Trophoblast cell (in vitro differentiated cells and primary cell): Measurements from ENCODE around the gene TEAD1.
A peak's percentile ranks its signal among the peaks of the same experiment; 100 is the strongest.

Experiments used
- DNase-seq, 2 donors: peaks; one replicate each; pipeline ENCODE4 v3.0.0-alpha.2; 2016
- H2AFZ ChIP-seq: 2 replicates; pipeline ENCODE4 v1.6.1; 2013; ENCODE audit warnings: low read length, moderate library complexity, mild to moderate bottlenecking; ENCODE audit not compliant: insufficient read depth, poor library complexity
- H2AK5ac ChIP-seq: 2 replicates; pipeline ENCODE4 v1.6.1; 2013; ENCODE audit warnings: mild to moderate bottlenecking, low read length
- H2BK120ac ChIP-seq: 2 replicates; pipeline ENCODE4 v1.6.1; 2013; ENCODE audit warnings: low read length, mild to moderate bottlenecking, moderate library complexity; ENCODE audit not compliant: insufficient read depth, poor library complexity
- H2BK12ac ChIP-seq: 2 replicates; pipeline ENCODE4 v1.6.1; 2013; ENCODE audit warnings: mild to moderate bottlenecking, low read length, moderate library complexity
- H2BK5ac ChIP-seq: 2 replicates; pipeline ENCODE4 v1.6.1; 2013; ENCODE audit warnings: low read length, low read depth, moderate library complexity, mild to moderate bottlenecking; ENCODE audit not compliant: poor library complexity
- H3K14ac ChIP-seq: 2 replicates; pipeline ENCODE4 v1.6.1; 2013; ENCODE audit warnings: mild to moderate bottlenecking, low read length
- H3K18ac ChIP-seq: 2 replicates; pipeline ENCODE4 v1.6.1; 2013; ENCODE audit warnings: mild to moderate bottlenecking, low read length
- H3K23ac ChIP-seq: 2 replicates; pipeline ENCODE4 v1.6.1; 2013; ENCODE audit warnings: low read length
- H3K27ac ChIP-seq: 2 replicates; pipeline ENCODE4 v1.5.1; 2013; ENCODE audit warnings: low read depth, mild to moderate bottlenecking, inconsistent platforms, low read length, moderate library complexity
- H3K27me3 ChIP-seq: 2 replicates; pipeline ENCODE4 v1.6.1; 2013; ENCODE audit warnings: inconsistent platforms, mild to moderate bottlenecking, low read length, moderate library complexity; ENCODE audit not compliant: insufficient read depth
- H3K36me3 ChIP-seq, 2 experiments: 1 replicate in 1 of 2; 2 replicates in 1 of 2; pipeline ENCODE4 v1.6.1; 2013; ENCODE audit warnings: low read length in 2 of 2, mild to moderate bottlenecking in 2 of 2, moderate library complexity in 1 of 2; ENCODE audit not compliant: insufficient read depth in 2 of 2, control insufficient read depth in 1 of 2
- H3K4ac ChIP-seq: 2 replicates; pipeline ENCODE4 v1.6.1; 2013; ENCODE audit warnings: low read depth, mild to moderate bottlenecking, low read length, moderate library complexity
- H3K4me1 ChIP-seq, 2 experiments: 1 replicate in 1 of 2; 2 replicates in 1 of 2; pipeline ENCODE4 v1.6.1; 2013; ENCODE audit warnings: low read length in 2 of 2, mild to moderate bottlenecking in 2 of 2, moderate library complexity in 1 of 2; ENCODE audit not compliant: insufficient read depth in 2 of 2, control insufficient read depth in 1 of 2
- H3K4me2 ChIP-seq: 2 replicates; pipeline ENCODE4 v1.6.1; 2013; ENCODE audit warnings: inconsistent platforms, mild to moderate bottlenecking, low read length, moderate library complexity
- H3K4me3 ChIP-seq: 2 replicates; pipeline ENCODE4 v1.5.1; 2013; ENCODE audit warnings: mild to moderate bottlenecking, low read depth, low read length, inconsistent platforms
- H3K79me1 ChIP-seq: one replicate; pipeline ENCODE4 v1.6.1; 2013; ENCODE audit warnings: low read length
- H3K79me2 ChIP-seq: 2 replicates; pipeline ENCODE4 v1.6.1; 2013; ENCODE audit warnings: low read length, mild to moderate bottlenecking; ENCODE audit not compliant: control insufficient read depth, insufficient read depth, poor library complexity
- H3K9ac ChIP-seq: 2 replicates; pipeline ENCODE4 v1.6.1; 2013; ENCODE audit warnings: mild to moderate bottlenecking, low read length
- H3K9me3 ChIP-seq: 2 replicates; pipeline ENCODE4 v1.6.1; 2013; ENCODE audit warnings: low read depth, mild to moderate bottlenecking, control low read depth, inconsistent platforms, low read length; ENCODE audit not compliant: insufficient read depth
- H4K12ac ChIP-seq: 2 replicates; pipeline ENCODE4 v1.6.1; 2013; ENCODE audit warnings: low read depth, mild to moderate bottlenecking, low read length, moderate library complexity
- H4K8ac ChIP-seq: 2 replicates; pipeline ENCODE4 v1.6.1; 2013; ENCODE audit warnings: low read depth, mild to moderate bottlenecking, low read length, moderate library complexity
- H4K91ac ChIP-seq: one replicate; pipeline ENCODE4 v1.6.1; 2013; ENCODE audit warnings: low read depth, mild to moderate bottlenecking, low read length, moderate library complexity
- WGBS: extraction: QIAGEN DNeasy Blood & Tissue Kit; methylation state at CpG from one replicate; pipeline ENCODE4 v1.1.7; 2013; ENCODE audit warnings: missing lambda C conversion rate; ENCODE audit not compliant: insufficient read length, insufficient coverage; ENCODE audit errors: extremely low coverage; 5-methylcytosine and 5-hydroxymethylcytosine counted together

TEAD1 gene

DNA sequence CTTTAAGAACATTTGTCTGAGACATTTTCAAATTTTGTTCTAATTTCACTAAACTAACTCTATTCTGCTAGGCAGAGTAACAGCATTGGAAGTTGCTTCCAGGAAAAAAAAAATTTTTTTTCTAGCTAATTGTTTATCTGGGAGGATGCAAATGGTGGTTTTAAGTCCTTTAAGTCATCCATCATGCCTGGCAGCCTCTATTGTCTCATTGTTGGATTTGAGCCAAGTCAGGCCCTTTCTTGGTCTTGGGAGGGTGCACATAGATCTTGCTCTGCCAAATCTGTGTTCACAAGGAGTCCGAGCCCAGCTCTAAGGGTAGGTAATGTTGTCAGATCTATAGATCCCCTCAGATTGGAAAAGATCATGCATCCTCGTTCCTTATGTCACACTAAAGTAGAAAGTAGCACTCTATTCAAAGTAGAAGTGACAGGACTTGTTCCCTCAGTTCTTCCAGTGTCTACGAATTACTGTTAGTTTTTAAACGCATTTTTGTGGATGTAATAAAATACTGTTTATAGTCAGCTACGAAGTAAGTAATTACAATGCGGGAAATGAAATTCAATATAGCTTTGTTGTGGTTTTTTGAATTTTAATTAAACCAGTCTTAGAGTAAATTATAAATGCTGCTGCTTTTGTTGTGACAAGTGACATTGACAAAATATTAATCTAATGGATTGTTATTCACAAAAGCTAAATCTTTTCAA is 168.9 kb downstream of the TEAD1 start:
- no peak overlapping the region for H3K18ac ChIP-seq
- H3K9me3 ChIP-seq, result no peaks in the 10 kb centered on the region
- peaks cover 15 to 31% of the 10 kb centered on the region in 2 experiments for H3K4me1 ChIP-seq
- no peak overlapping the region for H2AK5ac ChIP-seq
- H4K8ac ChIP-seq, result no peak overlapping the region
- H2AFZ ChIP-seq, result no peak overlapping the region
- peaks cover 2% of the 10 kb centered on the region for H3K79me1 ChIP-seq
- DNase-seq, result no peak
- H4K91ac ChIP-seq, result no peak overlapping the region
- H3K23ac ChIP-seq, result no peak overlapping the region
- H2BK5ac ChIP-seq, result no peak overlapping the region
- H3K4me2 ChIP-seq, result no peak overlapping the region
- H3K36me3 ChIP-seq, result no peaks in the 10 kb centered on the region
- peaks cover 15% of the 10 kb centered on the region for H3K79me2 ChIP-seq
- H2BK12ac ChIP-seq, result no peak overlapping the region
- H3K14ac ChIP-seq, result no peak overlapping the region
- H2BK120ac ChIP-seq, result no peak overlapping the region
- WGBS, result no CpG with 5 or more reads among the region's 6 CpGs
- no peak overlapping the region for H3K9ac ChIP-seq
- H3K4me3 ChIP-seq, result no peak overlapping the region
- peak overlapping the region; percentile 72 for H3K4ac ChIP-seq
- no peak overlapping the region for H3K27ac ChIP-seq
- H4K12ac ChIP-seq, result no peak overlapping the region
- H3K27me3 ChIP-seq, result no peaks in the 10 kb centered on the region

DNA sequence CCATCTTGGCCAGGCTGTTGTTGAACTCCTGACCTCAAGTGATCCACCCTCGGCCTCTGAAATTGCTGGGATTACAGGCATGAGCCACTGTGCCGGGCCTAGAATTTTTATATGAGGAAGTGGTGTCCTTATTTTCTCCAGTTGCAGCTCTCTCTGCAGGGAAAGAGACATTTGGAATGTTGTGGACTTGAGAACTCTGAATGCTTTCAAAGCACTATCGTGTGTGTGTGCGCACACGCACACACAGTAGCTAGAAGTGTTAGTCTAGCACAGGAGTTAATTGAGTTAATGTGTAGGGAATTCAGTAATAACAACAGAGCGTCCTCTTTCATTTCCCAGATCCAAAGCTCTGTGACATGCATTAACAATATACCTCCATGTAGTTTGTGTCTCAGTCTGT is 170.9 kb downstream of the TEAD1 start:
- Histone ChIP-seq H4K12ac (no peak overlapping the region), H3K18ac (no peak overlapping the region), H3K36me3 (no peaks in the 10 kb centered on the region), H2AFZ (no peak overlapping the region), H2BK5ac (no peak overlapping the region), H4K91ac (no peak overlapping the region), H3K9me3 (no peaks in the 10 kb centered on the region), H3K14ac (no peak overlapping the region), H2BK120ac (no peak overlapping the region), H3K4ac (peak overlapping the region; percentile 37), H3K4me1 (peaks cover 15 to 32% of the 10 kb centered on the region in 2 experiments), H3K23ac (no peak overlapping the region), H3K79me2 (peaks cover 11% of the 10 kb centered on the region), H3K4me2 (no peak overlapping the region), H4K8ac (no peak overlapping the region), H2AK5ac (no peak overlapping the region), H3K27me3 (no peaks in the 10 kb centered on the region), H3K9ac (no peak overlapping the region), H3K79me1 (peaks cover 2% of the 10 kb centered on the region), H3K4me3 (no peak overlapping the region), H2BK12ac (no peak overlapping the region), H3K27ac (no peak overlapping the region)
- no CpG with 5 or more reads among the region's 6 CpGs for WGBS
- DNase-seq, result no peak

DNA sequence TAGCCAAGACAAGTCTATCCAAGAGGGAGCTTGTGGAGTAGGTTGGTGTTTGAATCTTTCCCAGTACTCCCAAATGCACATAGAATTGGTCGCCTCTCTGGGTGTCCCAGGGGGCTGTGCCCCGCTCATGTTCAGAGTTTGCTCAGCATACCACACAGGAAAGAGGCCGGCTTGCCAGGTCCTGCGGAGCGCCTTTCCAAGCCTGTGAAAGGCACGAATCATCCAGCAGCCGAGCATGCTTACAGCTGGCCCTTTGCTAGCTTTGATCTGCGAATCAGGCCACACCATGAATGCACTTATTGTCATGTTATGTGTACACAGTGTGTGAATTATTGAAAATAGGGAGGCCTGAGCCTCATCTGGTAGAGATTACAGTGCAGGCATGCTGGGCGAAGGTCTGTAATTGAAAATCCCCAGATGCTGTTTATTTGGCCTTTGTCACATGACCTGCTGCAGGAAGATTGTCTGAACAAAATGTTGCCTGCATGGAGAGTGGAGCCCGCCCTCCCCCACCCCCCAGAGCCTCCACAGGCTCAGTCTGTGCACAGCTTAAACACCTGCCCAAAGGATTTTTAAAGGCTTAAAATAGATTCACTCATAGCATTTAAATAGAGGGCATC is 171.6 kb downstream of the TEAD1 start:
- H4K8ac ChIP-seq, result no peak overlapping the region
- H2BK120ac ChIP-seq, result no peak overlapping the region
- DNase-seq, result no peak
- no peaks in the 10 kb centered on the region for H3K9me3 ChIP-seq
- no peaks in the 10 kb centered on the region for H3K36me3 ChIP-seq
- H2AFZ ChIP-seq, result no peak overlapping the region
- H3K14ac ChIP-seq, result no peak overlapping the region
- H4K12ac ChIP-seq, result no peak overlapping the region
- peaks cover 12 to 29% of the 10 kb centered on the region in 2 experiments for H3K4me1 ChIP-seq
- no CpG with 5 or more reads among the region's 10 CpGs for WGBS
- H3K4me3 ChIP-seq, result no peak overlapping the region
- no peak overlapping the region for H3K23ac ChIP-seq
- no peaks in the 10 kb centered on the region for H3K27me3 ChIP-seq
- H3K79me1 ChIP-seq, result peaks cover 2% of the 10 kb centered on the region
- no peak overlapping the region for H4K91ac ChIP-seq
- H3K4me2 ChIP-seq, result no peak overlapping the region
- H2AK5ac ChIP-seq, result no peak overlapping the region
- no peak overlapping the region for H3K27ac ChIP-seq
- peaks cover 11% of the 10 kb centered on the region for H3K79me2 ChIP-seq
- no peak overlapping the region for H3K18ac ChIP-seq
- no peak overlapping the region for H2BK12ac ChIP-seq
- H2BK5ac ChIP-seq, result no peak overlapping the region
- no peak overlapping the region for H3K9ac ChIP-seq
- H3K4ac ChIP-seq, result peak overlapping the region; percentile 18

DNA sequence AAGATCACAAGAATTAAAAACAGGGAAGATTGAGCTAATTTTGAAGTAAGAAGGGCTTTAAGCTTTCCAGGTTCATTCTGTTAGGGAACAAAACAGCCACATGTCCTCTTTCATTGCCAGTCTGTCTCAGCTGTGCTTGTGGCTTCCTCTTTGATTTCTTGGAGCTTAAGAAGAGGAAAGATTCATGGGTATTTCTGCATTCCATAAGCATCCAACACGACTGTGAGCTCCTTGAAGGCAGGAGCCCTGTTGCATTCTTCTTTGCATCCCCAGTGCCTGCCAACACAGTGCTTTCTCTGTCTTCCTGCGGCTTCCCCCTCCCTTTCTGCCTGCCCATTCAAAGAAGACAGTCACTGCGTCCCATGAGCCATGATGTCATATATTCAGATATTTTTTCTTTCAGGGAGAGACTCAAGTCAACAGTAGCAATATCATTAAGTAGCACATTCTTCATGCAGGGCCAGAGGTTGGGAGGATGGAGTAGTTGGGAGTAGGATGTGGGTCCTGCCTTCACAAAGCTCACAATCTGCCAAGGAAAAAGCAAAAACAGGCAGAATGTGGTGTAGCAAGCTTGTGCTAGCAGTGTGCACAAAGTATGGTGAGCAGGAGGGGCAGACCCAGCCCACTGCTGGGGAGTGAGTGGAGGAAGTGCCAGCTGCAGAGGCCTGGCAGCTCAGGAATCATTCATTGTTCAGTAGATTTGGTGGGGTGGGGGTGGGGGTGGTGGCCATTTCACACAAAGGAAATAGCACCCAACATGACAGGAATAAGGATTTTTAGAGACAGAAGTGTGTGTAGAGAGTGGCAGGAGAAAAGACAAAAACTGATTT is 172.8 kb downstream of the TEAD1 start:
- no peak overlapping the region for H2BK5ac ChIP-seq
- no peaks in the 10 kb centered on the region for H3K79me1 ChIP-seq
- no peak overlapping the region for H3K9ac ChIP-seq
- H4K91ac ChIP-seq, result no peak overlapping the region
- no peak overlapping the region for H4K8ac ChIP-seq
- H3K18ac ChIP-seq, result no peak overlapping the region
- WGBS, result no CpG with 5 or more reads among the region's 3 CpGs
- no peaks in the 10 kb centered on the region for H3K36me3 ChIP-seq
- peaks cover 11% of the 10 kb centered on the region for H3K79me2 ChIP-seq
- no peaks in the 10 kb centered on the region for H3K9me3 ChIP-seq
- H3K4me1 ChIP-seq, result peaks cover 6 to 26% of the 10 kb centered on the region in 2 experiments
- peak overlapping the region; percentile 55 for H3K4ac ChIP-seq
- H3K27me3 ChIP-seq, result no peaks in the 10 kb centered on the region
- no peak overlapping the region for H3K4me2 ChIP-seq
- no peak overlapping the region for H4K12ac ChIP-seq
- no peak overlapping the region for H3K4me3 ChIP-seq
- H3K14ac ChIP-seq, result no peak overlapping the region
- H3K23ac ChIP-seq, result no peak overlapping the region
- DNase-seq, result no peak
- no peak overlapping the region for H2AFZ ChIP-seq
- H2BK120ac ChIP-seq, result no peak overlapping the region
- H2AK5ac ChIP-seq, result no peak overlapping the region
- no peak overlapping the region for H2BK12ac ChIP-seq
- H3K27ac ChIP-seq, result no peak overlapping the region
